K562 (cell line): Measurements from ENCODE around the gene RUNX1. TPM values are rescaled to one million over a fixed set of nuclear protein-coding genes. Genes with fewer than 3 reads are reported as not detected.

ENCODE experiments used
- ATAC-seq: fragments of 200-7000 bp; cut with Tn5 transposase; 3 replicates; pipeline ENCODE4 v1.9.1; 2020; ENCODE audit warnings: moderate library complexity
- BruUV-seq: library from RNA; stranded (reverse); fragments of 400-500 nt; replicated peaks from 2 replicates; lab custom pipeline; 2021; lab: Mats Ljungman, UMichigan
- CTCF ChIA-PET: fragments of 300-600 bp; formaldehyde crosslinking; extraction: SDS; loops from one replicate; lab custom pipeline; 2021; ENCODE audit warnings: low intra/inter-chr PET ratio; lab: Yijun Ruan, JAX
- POLR2A ChIA-PET: fragments of 300-600, 350-650 bp; sonication (Branson Sonifier 250); formaldehyde crosslinking; extraction: SDS; loops from one replicate; lab custom pipeline; 2021; ENCODE audit warnings: antibody characterized with exemption, inconsistent platforms; lab: Yijun Ruan, JAX
- DNase-seq, 4 experiments: peaks; one replicate each; pipeline versions ENCODE4 v3.0.0 to v3.0.0-alpha.2; 2011 to 2018; ENCODE audit warnings: low spot score in 3 of 4, mixed read lengths in 3 of 4; ENCODE audit errors: extremely low read depth in 1 of 4
- FAIRE-seq: peaks from 2 replicates; lab custom pipeline; 2011; peaks lifted over from hg19 to GRCh38; lab: Jason Lieb, UNC
- H2AFZ ChIP-seq: 2 replicates; pipeline ENCODE4 v1.6.0; 2011; ENCODE audit warnings: low read depth, low read length, control low read depth, inconsistent platforms
- H3K27ac ChIP-seq: fragments of 200-600 bp; 3 replicates; pipeline ENCODE4 v1.8.0; 2011; ENCODE audit warnings: low read depth, mild to moderate bottlenecking, control low read depth, inconsistent platforms, low read length, moderate library complexity, mixed read lengths; ENCODE audit errors: extremely low read depth
- H3K27me3 ChIP-seq, 2 experiments: fragments of 300-600 bp in 1 of 2; 2 replicates in 1 of 2; 3 replicates in 1 of 2; pipeline versions ENCODE4 v1.6.0 to v1.8.0; 2011; ENCODE audit warnings: inconsistent platforms in 2 of 2, low read length in 2 of 2, mild to moderate bottlenecking in 1 of 2, mixed read lengths in 1 of 2, moderate library complexity in 1 of 2; ENCODE audit not compliant: control insufficient read depth in 2 of 2, insufficient read depth in 2 of 2
- H3K36me3 ChIP-seq: fragments of 300-600 bp; 3 replicates; pipeline ENCODE4 v1.8.0; 2011; ENCODE audit warnings: mild to moderate bottlenecking, low read length, inconsistent platforms; ENCODE audit not compliant: control insufficient read depth, insufficient read depth
- H3K4me1 ChIP-seq, 2 experiments: fragments of 200-600 bp in 1 of 2; replicated peaks in 1 of 2; 2 replicates in 1 of 2; 3 replicates in 1 of 2; pipeline versions ENCODE4 v1.5.1 to v1.8.0; 2011; ENCODE audit warnings: inconsistent platforms in 2 of 2, low read length in 2 of 2, mild to moderate bottlenecking in 1 of 2, mixed read lengths in 1 of 2, moderate library complexity in 1 of 2; ENCODE audit not compliant: control insufficient read depth in 2 of 2, insufficient read depth in 2 of 2
- H3K4me2 ChIP-seq: 2 replicates; pipeline ENCODE4 v1.6.1; 2011; ENCODE audit warnings: low read length, control low read depth, inconsistent platforms, mixed read lengths; ENCODE audit not compliant: insufficient read depth
- H3K4me3 ChIP-seq: fragments of 200-600 bp; sonication (generic), shearing (Covaris generic); 2 replicates; pipeline ENCODE4 v1.5.1; 2016; ENCODE audit warnings: control low read depth, inconsistent platforms
- H3K79me2 ChIP-seq: fragments of 200-600 bp; 3 replicates; pipeline ENCODE4 v1.8.0; 2011; ENCODE audit warnings: low read length, inconsistent platforms; ENCODE audit not compliant: control insufficient read depth, insufficient read depth
- H3K9ac ChIP-seq, 2 experiments: 2 replicates each; pipeline versions ENCODE4 v1.6.0 to v1.6.1; 2011; ENCODE audit warnings: low read depth in 2 of 2, low read length in 2 of 2, control low read depth in 1 of 2, inconsistent platforms in 1 of 2, mild to moderate bottlenecking in 1 of 2, mixed read lengths in 1 of 2; ENCODE audit not compliant: insufficient read depth in 1 of 2
- H3K9me1 ChIP-seq: one replicate; pipeline ENCODE4 v1.6.0; 2011; ENCODE audit warnings: inconsistent platforms, mild to moderate bottlenecking, low read length, moderate library complexity; ENCODE audit not compliant: control insufficient read depth, insufficient read depth
- H3K9me3 ChIP-seq: replicated peaks from 2 replicates; pipeline ENCODE4 v1.5.1; 2011; ENCODE audit warnings: low read depth, low read length, inconsistent platforms; ENCODE audit not compliant: control insufficient read depth, insufficient read depth
- H4K20me1 ChIP-seq: replicated peaks from 2 replicates; pipeline ENCODE4 v1.6.1; 2011; ENCODE audit warnings: low read length, inconsistent platforms, mixed read lengths; ENCODE audit not compliant: control insufficient read depth, insufficient read depth
- MXI1 ChIP-seq: IDR thresholded peaks from 2 replicates; pipeline ENCODE4 v1.6.1; 2011; ENCODE audit warnings: low read depth, mild to moderate bottlenecking, improper control_type of control experiment, low read length
- NRF1 ChIP-seq, 2 experiments: fragments of 450-650 bp; IDR thresholded peaks in 1 of 2; conservative IDR thresholded peaks in 1 of 2; 2 replicates each; pipeline ENCODE4 v1.6.1; 2014; ENCODE audit warnings: mild to moderate bottlenecking in 2 of 2
- SIN3A ChIP-seq, 2 experiments: fragments of 150-350 bp in 1 of 2; IDR thresholded peaks; 2 replicates each; pipeline ENCODE4 v1.6.1; 2011 to 2016; ENCODE audit warnings: borderline replicate concordance in 2 of 2, low read depth in 2 of 2, low read length in 2 of 2, mild to moderate bottlenecking in 2 of 2, moderate library complexity in 2 of 2; ENCODE audit not compliant: control insufficient read depth in 1 of 2
- SPI1 ChIP-seq: IDR thresholded peaks from 2 replicates; pipeline ENCODE4 v1.6.1; 2011; ENCODE audit warnings: low read depth, low read length, control low read depth, borderline replicate concordance
- ZBTB17 ChIP-seq: fragments of 450-650 bp; formaldehyde crosslinking; IDR thresholded peaks from 2 replicates; pipeline ENCODE4 v1.4.0; 2020; ENCODE audit warnings: mild to moderate bottlenecking
- ZNF184 ChIP-seq: sonication (generic); formaldehyde crosslinking; IDR thresholded peaks from 2 replicates; pipeline ENCODE4 v1.5.0; 2020; ENCODE audit warnings: missing genetic modification reagents
- WGBS: fragments of 100-300 bp; shearing (Covaris generic); methylation state at CpG from one replicate; pipeline ENCODE4 v1.1.6; 2016; ENCODE audit warnings: low coverage, mixed read lengths; ENCODE audit not compliant: insufficient coverage; ENCODE audit errors: missing lambda C conversion rate; 5-methylcytosine and 5-hydroxymethylcytosine counted together
- in situ Hi-C: fragments of 300-500 bp; cut with MboI; formaldehyde crosslinking; loops from 4 replicates; pipeline ENCODE4 v1.15.0; 2018; ENCODE audit warnings: inconsistent platforms, mixed read lengths
- intact Hi-C: fragments of 100-400 bp; cut with micrococcal nuclease; formaldehyde crosslinking; loops from 2 replicates; pipeline ENCODE4 v1.14.2; 2022
- polyA plus RNA-seq, 8 experiments: library from polyadenylated mRNA; depleted of rRNA in 4 of 8; stranded (reverse) in 5 of 8; unstranded in 3 of 8; fragments of >200 nt; fragmentation: Nextera tagmentation in 2 of 8; fragmentation: Illumina TruSeq in 1 of 8; extraction: Ambion mirVana in 2 of 8; extraction: Trizol in 1 of 8; gene quantifications; 2 replicates each; pipeline versions ENCODE4 v1.2.1 to v1.2.3, GENCODE V29; 2011 to 2014; ENCODE audit warnings: inconsistent platforms in 1 of 8, missing spikeins in 1 of 8
- total RNA-seq, 7 experiments: library from RNA; depleted of rRNA in 6 of 7; stranded (reverse); fragments of >200 nt in 6 of 7; fragmentation: Illumina TruSeq in 2 of 7; extraction: Trizol in 2 of 7; gene quantifications; 2 replicates each; pipeline versions ENCODE4 v1.2.1 to v1.2.3, GENCODE V29; 2011 to 2021; ENCODE audit warnings: low replicate concordance in 1 of 7
- TF ChIP-seq, protein P1 (sequence below): sonication (generic); formaldehyde crosslinking; IDR thresholded peaks from 2 replicates; pipeline ENCODE4 v1.8.0; 2023; ENCODE audit warnings: mild to moderate bottlenecking, missing genetic modification reagents

RUNX1 gene
- total and polyA plus RNA-seq, 9 of the 15 experiments (the other 6 are each of a cell fraction or from before 2014, with no cell fraction given) = 2.2 to 68.6 (median 17.8) TPM

DNA sequence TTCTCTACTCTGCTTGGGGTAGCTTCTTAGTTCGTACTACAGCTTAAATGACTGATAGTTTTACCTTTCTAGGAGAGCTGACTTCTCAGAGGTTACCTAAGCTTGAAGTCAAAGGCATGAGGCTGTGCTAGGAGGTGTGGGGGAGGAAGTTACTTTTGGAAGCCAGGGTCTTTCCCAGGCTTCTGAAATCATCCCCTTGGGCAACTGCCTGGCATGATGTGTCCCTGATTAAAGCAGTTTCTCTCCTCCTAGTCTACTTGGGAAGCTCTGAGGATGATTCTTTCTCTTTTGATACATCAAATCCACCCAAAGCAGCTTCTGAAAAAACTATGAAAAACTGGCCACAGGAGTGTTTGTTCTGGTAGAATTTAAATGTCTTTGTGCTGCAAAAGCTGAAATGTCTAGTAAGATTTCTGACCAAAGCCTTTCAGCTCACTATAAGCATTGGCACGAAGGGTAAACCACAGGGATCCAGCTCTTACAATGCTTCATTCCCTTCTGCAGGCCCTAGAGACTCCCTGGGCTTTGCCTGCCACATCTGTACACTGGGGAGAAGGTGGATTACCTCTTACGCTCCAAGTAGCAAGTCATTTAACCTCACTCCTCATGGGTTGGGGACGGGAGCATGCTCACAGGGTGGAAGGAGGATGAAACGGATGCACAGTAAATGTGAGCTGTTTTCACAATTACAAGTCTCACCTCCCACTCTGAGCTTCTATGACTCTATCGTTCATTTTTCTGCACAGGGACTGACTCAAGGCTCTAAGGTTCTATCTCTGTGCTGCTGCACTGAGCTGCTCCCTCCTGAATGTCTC lies 59.6 kb downstream of the RUNX1 start:
- H3K4me3 ChIP-seq = no peak overlapping the region
- H2AFZ ChIP-seq = 0 out of 2 replicates have a peak overlapping the region, but pooled peaks have one; percentile 44
- no peak overlapping the region for H3K27ac ChIP-seq
- TF ChIP-seq, protein P1, sequence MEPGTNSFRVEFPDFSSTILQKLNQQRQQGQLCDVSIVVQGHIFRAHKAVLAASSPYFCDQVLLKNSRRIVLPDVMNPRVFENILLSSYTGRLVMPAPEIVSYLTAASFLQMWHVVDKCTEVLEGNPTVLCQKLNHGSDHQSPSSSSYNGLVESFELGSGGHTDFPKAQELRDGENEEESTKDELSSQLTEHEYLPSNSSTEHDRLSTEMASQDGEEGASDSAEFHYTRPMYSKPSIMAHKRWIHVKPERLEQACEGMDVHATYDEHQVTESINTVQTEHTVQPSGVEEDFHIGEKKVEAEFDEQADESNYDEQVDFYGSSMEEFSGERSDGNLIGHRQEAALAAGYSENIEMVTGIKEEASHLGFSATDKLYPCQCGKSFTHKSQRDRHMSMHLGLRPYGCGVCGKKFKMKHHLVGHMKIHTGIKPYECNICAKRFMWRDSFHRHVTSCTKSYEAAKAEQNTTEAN = no peak
- TF ChIP-seq ZBTB17 (CRISPR knock-in tag) (no peak), ZNF184 (CRISPR knock-in tag) (0 out of 2 replicates have a peak, but pooled peaks have one; percentile 66), SIN3A (IDR thresholded peaks at IDR 0.05; ENCODE audit: borderline replicate concordance in 2 of 2, control insufficient read depth in 1 of 2, low read depth in 2 of 2, low read length in 2 of 2) (no peak), NRF1 (conservative IDR thresholded peaks at IDR 0.05 in 1 of 2, IDR thresholded peaks at IDR 0.05 in 1 of 2) (peak; percentile 29 to 48), SPI1 (0 out of 2 replicates have a peak, but pooled peaks have one; percentile 2), MXI1 (no peak)
- ATAC-seq (no peak; the same call in 2 of the 3 replicates), FAIRE-seq (no peak), DNase-seq (no peak)
- in situ Hi-C loops (loop anchor here (10.0 kb wide), 1 partner anchor 855 kb away; no protein-coding TSS in a partner anchor), intact Hi-C loops (no loop called here)
- H3K36me3 ChIP-seq = no peaks in the 10 kb centered on the region
- no peaks in the 10 kb centered on the region for H4K20me1 ChIP-seq
- H3K27me3 ChIP-seq = no peaks in the 10 kb centered on the region
- H3K4me2 ChIP-seq = no peak overlapping the region
- CTCF ChIA-PET = no interaction called here
- H3K9ac ChIP-seq = no peak overlapping the region; a peak in 1 of 4 replicates
- no TSS peak for BruUV-seq
- peaks cover 32 to 51% of the 10 kb centered on the region in 2 experiments for H3K4me1 ChIP-seq
- WGBS = 62% methylated on average over 6 of the region's 6 CpGs
- H3K9me1 ChIP-seq = no peaks in the 10 kb centered on the region
- H3K9me3 ChIP-seq = no peaks in the 10 kb centered on the region
- no peaks in the 10 kb centered on the region for H3K79me2 ChIP-seq
- POLR2A ChIA-PET = interaction anchor here (0.7 to 3.4 kb wide), 10 partner anchors 8 to 100 kb away, joined by 3 to 12 read pairs (median 4); no protein-coding TSS in a partner anchor
